Measurements from ENCODE around the gene CDK14.

CDK14 gene

GRCh38 chr7:90595801-90596670, at the start of gene CDK14:
Gene CDK14 (plus strand): TSS chr7:90596321. CDS start chr7:90596628, 307 bp downstream.
- DNase-seq = peak in 51 of 56 donors; percentile 8 to 87 (median 52)

- DNase-seq = no peak
Observed at GRCh38 chr7:90551036-90551435, 45.1 kb upstream of the CDK14 start.

GRCh38 chr7:90552521-90552920, 43.6 kb upstream of the CDK14 start:
- no peak for DNase-seq

- no peak for DNase-seq
Observed at GRCh38 chr7:90560730-90561129, 35.4 kb upstream of the CDK14 start.

GRCh38 chr7:90563286-90563685, 32.8 kb upstream of the CDK14 start:
- no peak for DNase-seq

GRCh38 chr7:90564455-90564854, 31.7 kb upstream of the CDK14 start:
- no peak for DNase-seq

- no peak for DNase-seq
Observed at GRCh38 chr7:90568213-90568612, 27.9 kb upstream of the CDK14 start.

GRCh38 chr7:90569368-90569767, 26.8 kb upstream of the CDK14 start:
- DNase-seq = no peak

- DNase-seq = no peak
Observed at GRCh38 chr7:90570373-90570959, 25.7 kb upstream of the CDK14 start.

- DNase-seq = no peak
Observed at GRCh38 chr7:90574146-90574819, 21.8 kb upstream of the CDK14 start.

GRCh38 chr7:90574820-90575187, 21.3 kb upstream of the CDK14 start:
- no peak for DNase-seq

GRCh38 chr7:90579181-90579688, 16.9 kb upstream of the CDK14 start:
- DNase-seq = no peak

- no peak for DNase-seq
Observed at GRCh38 chr7:90580051-90580450, 16.1 kb upstream of the CDK14 start.

- DNase-seq = no peak
Observed at GRCh38 chr7:90582164-90582563, 14.0 kb upstream of the CDK14 start.

GRCh38 chr7:90584378-90584777, 11.7 kb upstream of the CDK14 start:
- no peak for DNase-seq

GRCh38 chr7:90586091-90586490, 10.0 kb upstream of the CDK14 start:
- no peak for DNase-seq

GRCh38 chr7:90587766-90588165, 8.4 kb upstream of the CDK14 start:
- DNase-seq = no peak

GRCh38 chr7:90592033-90592432, 4.1 kb upstream of the CDK14 start:
- DNase-seq = no peak

- no peak for DNase-seq
Observed at GRCh38 chr7:90593205-90593604, 2.9 kb upstream of the CDK14 start.

GRCh38 chr7:90594751-90595317, 1.3 kb upstream of the CDK14 start:
- peak in 3 of 56 donors; percentile 2 to 3 (median 2) for DNase-seq

GRCh38 chr7:90595342-90595800, 750 bp upstream of the CDK14 start:
- peak in 1 of 56 donors; percentile 11 for DNase-seq
